Fibroblast of mammary gland (primary cell): ENCODE data around the gene PKMYT1.
A peak's percentile ranks its signal among the peaks of the same experiment; 100 is the strongest.

Source experiments
- DNase-seq: peaks from one replicate; pipeline ENCODE4 v3.0.0-alpha.2; 2010; ENCODE audit warnings: low read depth
- H3K4me3 ChIP-seq: 2 replicates; pipeline ENCODE4 v1.5.1; 2011; ENCODE audit warnings: low read depth, mild to moderate bottlenecking, low read length, moderate library complexity; ENCODE audit not compliant: control insufficient read depth
- CTCF ChIP-seq: conservative IDR thresholded peaks from 2 replicates; pipeline ENCODE4 v1.5.1; 2011; ENCODE audit warnings: low read depth, low read length, inconsistent platforms; ENCODE audit not compliant: control insufficient read depth, insufficient read depth

Gene PKMYT1

DNA sequence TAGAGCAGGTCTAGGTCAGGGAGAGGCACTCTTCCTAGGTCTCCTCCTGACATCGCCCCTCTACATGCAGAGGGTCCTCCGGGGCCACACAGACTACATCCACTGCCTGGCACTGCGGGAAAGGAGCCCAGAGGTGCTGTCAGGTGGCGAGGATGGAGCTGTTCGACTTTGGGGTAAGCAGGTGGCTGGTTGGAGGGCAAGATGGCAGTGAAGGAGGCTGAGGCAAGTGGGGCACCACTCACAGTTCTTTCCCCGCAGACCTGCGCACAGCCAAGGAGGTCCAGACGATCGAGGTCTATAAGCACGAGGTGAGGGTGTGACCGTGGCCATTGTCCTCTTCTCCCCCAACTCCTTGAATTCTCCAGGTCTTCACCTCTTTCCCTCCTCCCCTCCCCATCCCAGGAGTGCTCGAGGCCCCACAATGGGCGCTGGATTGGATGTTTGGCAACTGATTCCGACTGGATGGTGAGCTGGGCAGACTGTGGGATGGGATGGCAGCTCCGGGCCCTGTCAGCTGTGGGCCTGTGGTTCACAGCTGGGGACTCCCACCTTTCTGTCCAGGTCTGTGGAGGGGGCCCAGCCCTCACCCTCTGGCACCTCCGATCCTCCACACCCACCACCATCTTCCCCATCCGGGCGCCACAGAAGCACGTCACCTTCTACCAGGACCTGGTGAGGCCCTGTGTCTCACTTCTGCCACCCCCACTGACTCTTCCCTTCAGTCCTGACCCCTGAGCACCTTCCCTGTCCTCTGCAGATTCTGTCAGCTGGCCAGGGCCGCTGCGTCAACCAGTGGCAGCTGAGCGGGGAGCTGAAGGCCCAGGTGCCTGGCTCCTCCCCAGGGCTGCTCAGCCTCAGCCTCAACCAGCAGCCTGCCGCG lies 46.6 kb upstream of the PKMYT1 start:
- no peak for TF ChIP-seq CTCF
- no peak for DNase-seq
- no peak overlapping the region for H3K4me3 ChIP-seq

DNA sequence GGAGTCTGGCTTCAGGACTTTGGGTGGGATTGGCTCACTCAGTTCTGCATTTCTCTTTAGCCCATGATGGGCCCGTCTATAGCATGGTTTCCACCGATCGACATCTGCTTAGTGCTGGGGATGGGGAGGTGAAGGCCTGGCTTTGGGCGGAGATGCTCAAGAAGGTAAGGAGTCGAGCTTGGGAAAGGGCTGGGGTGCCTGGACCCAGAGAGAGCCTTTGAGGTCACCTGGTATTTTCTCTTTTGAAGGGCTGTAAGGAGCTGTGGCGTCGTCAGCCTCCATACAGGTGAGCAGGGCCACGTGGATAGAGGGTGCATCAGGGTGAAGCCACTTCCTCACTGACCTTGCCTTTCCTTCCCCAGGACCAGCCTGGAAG lies 45.7 kb upstream of the PKMYT1 start:
- no peak for DNase-seq
- no peak overlapping the region for H3K4me3 ChIP-seq
- TF ChIP-seq CTCF = no peak

DNA sequence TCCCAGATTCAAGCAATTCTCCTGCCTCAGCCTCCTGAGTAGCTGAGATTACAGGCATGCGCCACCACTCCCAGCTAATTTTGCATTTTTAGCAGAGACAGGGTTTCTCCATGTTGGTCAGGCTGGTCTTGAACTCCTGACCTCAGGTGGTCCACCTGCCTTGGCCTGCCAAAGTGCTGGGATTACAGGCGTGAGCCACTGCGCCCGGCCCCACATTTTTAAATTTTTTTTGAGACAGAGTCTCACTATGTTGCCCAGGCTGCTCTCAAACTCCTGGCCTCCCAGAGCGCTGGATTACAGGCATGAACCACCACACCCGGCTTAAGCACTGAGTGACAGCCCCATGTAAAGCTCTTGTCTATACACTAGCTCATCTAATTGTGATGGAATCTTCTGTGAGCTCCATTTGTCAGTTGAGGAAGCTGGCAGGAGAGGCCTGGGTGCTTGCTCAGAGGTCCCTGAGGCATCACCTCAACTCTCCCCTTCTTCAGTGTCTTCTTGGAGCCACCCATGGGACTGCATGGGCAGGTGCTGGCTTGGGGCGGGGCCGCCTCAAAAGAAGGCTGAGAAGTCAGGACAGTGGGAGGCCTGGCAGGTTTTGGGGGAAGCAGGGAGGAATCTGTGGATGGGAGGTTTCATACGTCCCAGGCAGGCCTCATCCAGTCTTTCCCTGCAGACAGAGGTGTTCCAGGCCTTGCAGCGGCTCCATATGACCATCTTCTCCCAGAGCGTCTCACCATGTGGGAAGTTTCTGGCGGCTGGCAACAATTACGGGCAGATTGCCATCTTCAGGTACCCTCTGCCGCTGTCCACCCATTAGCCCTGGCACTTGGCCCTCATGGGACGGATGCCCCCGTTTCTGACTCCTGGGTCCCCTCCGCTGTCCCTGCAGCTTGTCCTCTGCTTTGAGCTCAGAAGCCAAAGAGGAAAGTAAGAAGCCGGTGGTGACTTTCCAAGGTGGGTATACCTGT lies 45.1 kb upstream of the PKMYT1 start:
- TF ChIP-seq CTCF = no peak
- no peak for DNase-seq
- H3K4me3 ChIP-seq = no peak overlapping the region

GRCh38 chr16:3023669-3024478 lies 43.6 kb upstream of the PKMYT1 start, which contains the start of the genes HCFC1R1 and THOC6:
Gene HCFC1R1 (minus strand): TSS chr16:3023942. CDS start chr16:3023941, 1 bp downstream.
Gene THOC6 (plus strand): TSS chr16:3024035. CDS start chr16:3024327, 292 bp downstream.
- peak; percentile 98 for DNase-seq
- TF ChIP-seq CTCF = no peak
- peak within 1 kb of the TSS; percentile 74 for H3K4me3 ChIP-seq

DNA sequence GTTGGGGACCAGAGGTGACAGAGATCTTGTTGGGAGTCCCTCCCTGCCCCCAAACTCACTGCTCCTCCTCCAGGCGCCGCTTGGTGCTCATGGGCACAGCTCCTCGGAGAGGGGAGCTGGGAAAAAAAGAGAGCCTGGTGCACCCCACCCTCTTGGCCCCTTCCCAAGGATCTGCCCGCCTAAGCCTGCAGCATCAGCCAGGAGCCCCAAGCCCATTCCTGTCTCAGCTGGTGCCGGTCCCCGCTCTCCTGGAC lies 43.1 kb upstream of the PKMYT1 start:
- peak; percentile 74 for DNase-seq
- H3K4me3 ChIP-seq = peak overlapping the region; percentile 74
- TF ChIP-seq CTCF = no peak
